Mucosa of rectum (tissue), 2 donors: ENCODE measurements around the gene MAPKAPK3.
A peak's percentile ranks its signal among the peaks of the same experiment; 100 is the strongest.

Experiments used
- H3K27ac ChIP-seq, 2 donors: one replicate each; pipeline ENCODE4 v1.7.0; 2013; ENCODE audit warnings: inconsistent platforms in 2 of 2, low read depth in 2 of 2, low read length in 2 of 2
- H3K27me3 ChIP-seq, 2 donors: one replicate each; pipeline ENCODE4 v1.7.0; 2013; ENCODE audit warnings: low read length in 2 of 2; ENCODE audit not compliant: control insufficient read depth in 2 of 2, insufficient read depth in 2 of 2
- H3K36me3 ChIP-seq, 2 donors: one replicate each; pipeline ENCODE4 v1.7.0; 2013; ENCODE audit warnings: low read length in 2 of 2; ENCODE audit not compliant: control insufficient read depth in 2 of 2, insufficient read depth in 2 of 2
- H3K4me1 ChIP-seq, 2 donors: one replicate each; pipeline ENCODE4 v1.7.0; 2013; ENCODE audit warnings: low read length in 2 of 2, mild to moderate bottlenecking in 1 of 2; ENCODE audit not compliant: control insufficient read depth in 2 of 2, insufficient read depth in 2 of 2
- H3K4me3 ChIP-seq, 2 donors: one replicate each; pipeline ENCODE4 v1.7.0; 2013; ENCODE audit warnings: low read length in 2 of 2
- H3K9ac ChIP-seq, 2 donors: one replicate each; pipeline ENCODE4 v1.7.0; 2013; ENCODE audit warnings: low read length in 2 of 2, low read depth in 1 of 2, mild to moderate bottlenecking in 1 of 2
- H3K9me3 ChIP-seq, 2 donors: one replicate each; pipeline ENCODE4 v1.7.0; 2013; ENCODE audit warnings: low read length in 2 of 2; ENCODE audit not compliant: control insufficient read depth in 2 of 2
- donor health status: healthy.
- donor health status: Normal muscosa, but diverticular disease.

MAPKAPK3 gene

DNA sequence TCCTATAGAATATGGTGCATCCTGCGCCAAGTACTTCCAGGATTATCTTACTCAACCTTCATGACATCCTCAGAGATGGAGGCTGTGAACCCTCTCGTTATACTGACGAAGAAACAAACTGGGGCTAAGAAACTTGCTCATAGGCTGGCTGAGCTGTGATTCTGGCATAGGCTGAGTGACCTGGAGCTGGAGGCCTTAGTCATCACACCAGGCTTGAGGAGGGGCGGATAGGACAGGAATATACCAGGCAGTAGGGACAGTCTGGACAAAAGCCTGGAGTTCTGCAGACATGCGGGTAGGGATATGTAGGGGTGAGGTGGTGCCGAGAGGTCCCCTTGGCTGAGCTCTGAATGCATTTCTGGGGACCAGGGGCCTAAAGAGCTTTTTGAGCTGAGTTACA is 29.6 kb upstream of the MAPKAPK3 start:
- Histone ChIP-seq H3K9me3 (no peaks in the 10 kb centered on the region), H3K36me3 (peaks cover 0 to 7% of the 10 kb centered on the region in 2 donors), H3K4me1 (peaks cover 4 to 14% of the 10 kb centered on the region in 2 donors), H3K9ac (no peak overlapping the region), H3K4me3 (no peak overlapping the region), H3K27me3 (no peaks in the 10 kb centered on the region), H3K27ac (no peak overlapping the region)

DNA sequence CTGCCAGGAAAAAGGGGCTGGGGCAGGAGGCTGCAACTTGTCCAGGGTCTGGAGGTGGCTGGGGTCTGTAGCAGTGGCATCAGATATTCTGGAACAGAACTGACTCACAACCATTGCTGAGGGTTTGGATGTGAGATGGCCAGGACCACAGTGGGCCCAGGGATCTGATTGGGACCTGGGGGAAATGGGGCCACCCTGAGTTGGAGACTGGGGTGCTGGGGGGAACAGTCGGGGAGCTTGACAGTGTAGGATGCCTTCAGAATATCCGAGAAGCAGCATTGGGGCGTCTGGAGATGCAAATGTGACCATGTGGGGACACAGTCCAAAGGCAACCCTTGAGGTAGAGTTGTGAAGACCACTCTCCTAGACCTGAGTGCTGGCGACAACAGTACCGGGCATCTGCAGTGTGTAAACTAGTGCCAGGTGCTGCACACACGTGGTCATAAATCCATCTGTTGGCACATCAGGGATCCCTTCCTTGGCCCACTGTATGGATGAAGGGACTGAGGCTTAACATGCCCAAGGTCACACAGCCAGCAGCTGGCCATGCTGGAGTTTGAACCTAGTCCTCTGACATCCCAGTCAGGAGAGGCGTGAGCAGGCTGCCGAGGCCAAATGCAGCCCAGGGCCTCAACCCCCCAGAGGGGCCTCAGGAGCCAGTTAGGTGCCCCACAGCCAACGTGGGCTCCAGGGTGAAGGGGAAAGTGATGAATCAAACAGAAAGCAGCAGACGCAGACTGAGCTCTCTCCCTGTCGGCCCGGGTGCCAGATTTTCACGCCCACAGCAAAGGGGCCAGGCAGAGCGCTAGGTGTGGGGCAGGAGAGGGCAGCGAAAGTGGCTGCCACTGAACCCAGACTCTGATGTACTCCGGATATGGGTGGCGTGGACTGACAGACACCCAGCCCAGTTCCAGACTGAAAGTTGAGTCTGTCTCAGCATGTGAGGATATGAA is 28.9 kb upstream of the MAPKAPK3 start:
- Histone ChIP-seq H3K27me3 (no peaks in the 10 kb centered on the region), H3K4me3 (no peak overlapping the region), H3K36me3 (peaks cover 0 to 5% of the 10 kb centered on the region in 2 donors), H3K4me1 (peaks cover 11 to 19% of the 10 kb centered on the region in 2 donors), H3K27ac (no peak overlapping the region), H3K9ac (no peak overlapping the region), H3K9me3 (no peaks in the 10 kb centered on the region)

DNA sequence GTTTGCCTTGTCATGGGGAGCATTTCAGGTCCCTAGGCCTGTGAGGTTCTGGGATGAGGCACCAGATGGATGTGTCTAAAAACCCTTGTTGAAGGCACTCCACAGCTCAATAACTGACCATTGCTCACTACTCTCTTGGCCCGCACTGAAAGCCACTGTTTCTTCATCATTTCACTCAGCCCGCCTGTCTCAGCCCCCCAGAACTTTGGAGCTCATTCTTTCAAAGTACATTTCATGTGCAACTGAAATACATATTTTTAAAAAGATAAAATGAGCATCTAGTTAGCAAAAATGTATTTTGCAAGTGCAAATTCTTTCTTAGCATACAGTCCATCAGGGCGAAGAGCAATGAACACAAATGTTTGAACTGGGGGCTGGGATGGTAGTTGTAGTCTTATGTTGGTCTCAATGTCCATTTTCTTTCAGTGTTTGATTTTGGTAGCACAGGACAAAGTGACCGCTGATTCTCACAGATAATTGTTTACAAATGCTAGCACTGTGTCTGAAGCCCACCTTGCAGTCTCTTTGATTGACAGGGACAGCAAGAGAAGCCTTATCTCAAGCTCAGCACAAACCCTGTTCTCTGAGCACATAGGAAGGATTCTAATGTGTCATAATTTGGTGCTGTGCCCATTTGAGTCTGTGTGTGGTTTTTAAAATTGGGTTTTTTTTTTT is 28.1 kb upstream of the MAPKAPK3 start:
- H3K27ac ChIP-seq = no peak overlapping the region
- H3K9ac ChIP-seq = no peak overlapping the region
- H3K4me1 ChIP-seq = peaks cover 11 to 20% of the 10 kb centered on the region in 2 donors
- peaks cover 0 to 5% of the 10 kb centered on the region in 2 donors for H3K36me3 ChIP-seq
- H3K4me3 ChIP-seq = no peak overlapping the region
- H3K27me3 ChIP-seq = no peaks in the 10 kb centered on the region
- no peaks in the 10 kb centered on the region for H3K9me3 ChIP-seq

DNA sequence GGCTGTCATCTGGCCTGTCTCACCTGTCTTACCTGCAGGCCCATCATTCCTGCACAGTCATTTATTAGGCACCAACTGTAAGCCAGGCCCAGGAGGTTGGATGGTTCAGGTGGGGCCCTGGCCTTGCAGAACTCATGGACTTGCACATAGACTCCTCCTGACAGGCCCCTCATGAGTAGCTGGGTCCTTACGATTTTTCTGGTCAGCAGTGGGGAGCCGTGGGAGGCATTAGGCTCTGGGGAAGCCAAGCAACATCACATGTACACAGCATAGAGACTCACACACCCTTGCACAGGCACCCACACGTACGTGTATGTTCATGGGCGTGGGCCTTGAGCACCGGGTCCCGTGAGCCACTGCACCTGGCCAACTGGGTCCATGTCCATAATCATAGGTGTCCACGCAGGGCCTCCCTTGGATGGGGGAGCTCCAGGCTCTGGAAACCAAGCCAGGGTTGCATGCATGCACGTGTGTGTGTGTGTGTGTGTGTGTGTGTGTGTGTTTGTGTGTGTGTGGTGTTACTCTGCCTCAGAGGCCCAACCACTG is 25.7 kb upstream of the MAPKAPK3 start:
- Histone ChIP-seq H3K9me3 (no peaks in the 10 kb centered on the region), H3K9ac (peak overlapping the region; percentile 1 to 24), H3K36me3 (no peaks in the 10 kb centered on the region), H3K4me3 (no peak overlapping the region), H3K27ac (peak overlapping the region; percentile 40 to 86), H3K4me1 (peaks cover 11 to 20% of the 10 kb centered on the region in 2 donors), H3K27me3 (no peaks in the 10 kb centered on the region)

DNA sequence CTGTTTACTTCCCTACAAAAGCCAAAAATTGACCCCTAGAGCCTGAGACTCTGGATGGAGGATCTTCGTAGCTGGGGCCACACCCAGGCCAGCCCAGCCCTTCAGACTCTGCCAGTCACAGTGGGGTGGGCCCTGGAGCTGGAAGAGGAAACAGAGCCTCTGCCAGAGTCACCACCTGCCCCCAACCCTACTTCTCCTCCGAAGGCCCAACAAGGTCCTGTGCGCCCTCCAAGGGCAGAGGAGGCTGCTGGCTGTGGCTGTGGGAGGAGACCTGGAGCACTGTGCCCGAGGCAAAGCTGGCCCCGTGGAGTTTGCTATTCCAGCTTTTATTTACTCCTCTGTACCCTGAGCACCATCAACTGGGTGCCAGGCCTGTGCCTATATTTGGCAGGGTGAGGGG is 24.4 kb upstream of the MAPKAPK3 start:
- Histone ChIP-seq H3K9me3 (no peaks in the 10 kb centered on the region), H3K27ac (peak overlapping the region in 1 of 2 donors; percentile 43), H3K4me1 (peaks cover 11 to 20% of the 10 kb centered on the region in 2 donors), H3K36me3 (no peaks in the 10 kb centered on the region), H3K9ac (peak overlapping the region in 1 of 2 donors; percentile 24), H3K27me3 (no peaks in the 10 kb centered on the region), H3K4me3 (no peak overlapping the region)

DNA sequence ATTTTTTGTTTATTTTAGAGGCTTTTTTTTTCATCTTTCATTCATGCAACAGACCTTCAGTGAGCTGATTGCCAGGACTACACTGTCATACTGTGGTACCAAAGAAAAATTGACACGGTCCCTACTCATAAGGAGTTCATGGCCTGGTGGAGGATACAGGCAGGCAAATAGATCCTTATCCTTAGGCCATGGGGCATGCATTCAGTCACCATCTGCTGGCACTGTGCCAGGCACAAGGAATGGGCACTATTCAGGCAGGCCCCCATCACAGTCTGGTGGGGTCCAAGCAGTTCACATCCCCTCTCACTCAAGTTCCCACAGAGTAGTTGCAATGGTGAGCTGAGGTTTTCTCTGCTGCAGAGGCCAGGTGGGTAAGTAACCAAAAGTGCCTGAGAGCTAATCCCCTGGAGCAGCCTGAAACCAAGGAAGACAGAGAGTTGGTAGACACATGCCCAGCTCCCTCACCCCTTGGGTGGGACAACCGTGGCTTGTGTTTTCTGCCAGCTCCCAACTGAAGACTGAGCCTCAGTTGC is 22.6 kb upstream of the MAPKAPK3 start:
- H3K9ac ChIP-seq = peak overlapping the region in 1 of 2 donors; percentile 24
- no peaks in the 10 kb centered on the region for H3K27me3 ChIP-seq
- H3K9me3 ChIP-seq = no peaks in the 10 kb centered on the region
- no peak overlapping the region for H3K4me3 ChIP-seq
- H3K36me3 ChIP-seq = no peaks in the 10 kb centered on the region
- H3K4me1 ChIP-seq = peaks cover 11 to 20% of the 10 kb centered on the region in 2 donors
- H3K27ac ChIP-seq = no peak overlapping the region

DNA sequence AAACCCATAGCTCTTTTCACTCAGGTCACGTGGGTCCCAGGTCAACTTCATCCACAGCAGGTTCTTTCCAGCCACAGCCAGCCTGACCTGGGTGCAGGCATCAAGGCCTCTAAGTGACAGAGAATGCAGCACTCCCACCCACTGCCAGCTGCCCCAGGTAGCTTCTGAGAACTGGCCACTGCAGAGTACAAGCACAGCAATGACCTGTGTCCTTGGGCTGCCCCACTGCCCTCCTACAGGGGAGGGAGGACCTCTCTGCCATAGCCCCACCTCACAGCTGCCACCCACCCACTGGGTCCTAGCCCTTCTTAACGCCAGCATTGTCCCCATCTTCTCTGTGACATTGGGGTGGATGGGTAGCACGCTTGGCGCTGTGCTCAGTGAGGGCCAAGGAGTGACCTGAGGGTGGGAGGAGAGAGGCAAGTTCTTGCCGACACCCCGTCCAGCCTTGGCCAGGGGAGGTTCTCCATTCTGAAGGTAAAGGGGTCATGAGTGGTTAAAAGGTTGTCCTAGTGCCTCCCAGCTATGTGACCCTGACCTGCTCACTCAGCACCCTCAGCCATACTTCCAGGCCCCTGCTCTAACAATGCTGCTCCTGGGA is 17.7 kb upstream of the MAPKAPK3 start:
- Histone ChIP-seq H3K4me1 (peaks cover 39 to 44% of the 10 kb centered on the region in 2 donors), H3K27me3 (no peaks in the 10 kb centered on the region), H3K9ac (no peak overlapping the region), H3K27ac (peak overlapping the region; percentile 97 to 99), H3K36me3 (peaks cover 0 to 4% of the 10 kb centered on the region in 2 donors), H3K9me3 (no peaks in the 10 kb centered on the region), H3K4me3 (no peak overlapping the region)

DNA sequence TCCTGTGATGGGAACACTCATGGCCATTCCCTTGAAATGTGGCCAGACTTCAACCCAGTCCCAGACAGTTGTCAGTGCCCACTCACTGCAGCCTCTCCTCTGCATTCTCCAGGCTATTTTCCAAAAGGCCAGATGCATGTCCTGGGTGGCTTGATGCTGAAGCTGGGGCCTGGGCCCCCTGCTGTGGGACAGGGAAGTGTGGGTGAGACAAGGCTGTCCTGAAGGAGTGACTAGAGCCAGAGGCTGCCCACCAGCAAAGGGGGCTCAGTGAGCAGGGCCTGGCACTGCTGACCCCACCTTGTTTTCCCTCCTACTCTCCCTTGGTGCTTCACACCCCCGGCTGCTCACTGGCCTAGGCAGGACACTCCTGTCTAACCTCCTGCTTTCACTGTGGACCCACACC is 17.2 kb upstream of the MAPKAPK3 start:
- Histone ChIP-seq H3K27ac (peak overlapping the region; percentile 97 to 99), H3K9me3 (no peaks in the 10 kb centered on the region), H3K27me3 (no peaks in the 10 kb centered on the region), H3K36me3 (peaks cover 0 to 9% of the 10 kb centered on the region in 2 donors), H3K9ac (peak overlapping the region in 1 of 2 donors; percentile 81), H3K4me3 (no peak overlapping the region), H3K4me1 (peaks cover 43 to 46% of the 10 kb centered on the region in 2 donors)

DNA sequence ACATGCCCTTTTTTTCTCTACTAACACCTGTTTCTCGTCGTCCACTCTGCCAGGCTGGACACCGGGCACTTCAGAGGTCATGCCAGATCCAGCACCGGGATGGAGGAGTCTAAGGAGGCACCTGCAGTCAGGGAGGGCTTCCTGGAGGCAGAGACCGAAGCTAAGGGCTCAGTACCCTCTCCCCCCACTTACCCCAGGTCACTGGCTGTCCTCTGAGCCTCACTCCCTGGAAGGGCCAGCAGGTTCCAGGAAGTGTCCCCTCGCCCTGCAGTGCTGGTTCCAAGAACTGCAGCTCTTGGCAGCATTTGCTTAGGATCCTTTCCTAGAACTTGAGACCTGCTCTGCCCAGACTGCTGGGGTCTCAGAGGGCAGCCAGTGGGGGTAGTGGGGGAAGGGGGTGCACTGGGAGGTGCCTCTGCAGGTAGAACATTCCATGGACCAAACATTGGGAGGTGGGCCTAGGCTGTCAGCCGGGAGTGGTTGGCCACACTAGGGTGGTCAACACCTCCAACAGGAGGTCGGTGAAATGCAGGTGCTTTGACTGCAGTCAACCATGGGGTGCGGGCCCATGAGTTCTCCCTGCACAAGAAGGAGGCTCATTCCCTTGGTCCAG is 16.7 kb upstream of the MAPKAPK3 start:
- peak overlapping the region in 1 of 2 donors; percentile 41 for H3K4me3 ChIP-seq
- H3K4me1 ChIP-seq = peaks cover 45 to 50% of the 10 kb centered on the region in 2 donors
- no peaks in the 10 kb centered on the region for H3K27me3 ChIP-seq
- H3K9me3 ChIP-seq = no peaks in the 10 kb centered on the region
- H3K36me3 ChIP-seq = peaks cover 3 to 14% of the 10 kb centered on the region in 2 donors
- H3K9ac ChIP-seq = peak overlapping the region; percentile 74 to 81
- peak overlapping the region; percentile 97 to 99 for H3K27ac ChIP-seq
